GM18505 (cell line): ENCODE data around the gene RNF150.

Experiments
- ATAC-seq: cut with Tn5 transposase; IDR thresholded peaks from one replicate; pipeline ENCODE4 v1.9.1; 2021; ENCODE audit not compliant: unreplicated experiment
- POLR2A ChIP-seq: IDR thresholded peaks from 4 replicates; pipeline ENCODE4 v1.6.1; 2011; ENCODE audit warnings: borderline replicate concordance; ENCODE audit not compliant: insufficient read depth, insufficient read length; ENCODE audit errors: extremely low read depth

RNF150 gene

GRCh38 chr4:141121768-141122454 lies 11.4 kb downstream of the RNF150 start:
- TF ChIP-seq POLR2A, result no peak
- ATAC-seq, result no peak

GRCh38 chr4:141121101-141121500 lies 12.2 kb downstream of the RNF150 start:
- ATAC-seq, result no peak
- no peak for TF ChIP-seq POLR2A

DNA sequence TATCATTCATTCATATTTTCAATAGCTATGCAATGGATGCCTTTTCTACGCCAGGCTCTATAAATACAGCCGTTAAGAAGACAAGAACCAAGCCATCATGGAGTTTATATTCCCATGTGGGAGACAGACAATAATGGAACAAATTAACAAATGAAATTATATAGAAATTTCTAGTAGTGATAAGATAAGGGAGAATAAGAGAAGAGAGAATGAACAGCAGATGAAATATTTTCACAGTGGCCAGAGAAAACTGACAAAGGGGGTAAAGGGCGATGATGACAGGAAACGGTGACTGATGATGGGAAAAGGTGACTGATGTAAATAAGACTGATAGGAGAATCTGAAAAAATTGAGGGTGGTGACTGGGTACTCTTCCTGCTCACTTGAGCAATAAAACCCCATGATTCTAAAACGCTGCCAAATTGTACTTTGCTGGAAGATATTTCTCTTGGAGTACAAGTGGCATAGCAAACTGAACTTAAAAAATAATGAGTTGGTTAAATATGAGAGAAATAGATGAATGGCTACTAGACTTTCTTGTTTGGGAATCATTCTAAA lies 13.2 kb downstream of the RNF150 start:
- no peak for ATAC-seq
- TF ChIP-seq POLR2A, result no peak

DNA sequence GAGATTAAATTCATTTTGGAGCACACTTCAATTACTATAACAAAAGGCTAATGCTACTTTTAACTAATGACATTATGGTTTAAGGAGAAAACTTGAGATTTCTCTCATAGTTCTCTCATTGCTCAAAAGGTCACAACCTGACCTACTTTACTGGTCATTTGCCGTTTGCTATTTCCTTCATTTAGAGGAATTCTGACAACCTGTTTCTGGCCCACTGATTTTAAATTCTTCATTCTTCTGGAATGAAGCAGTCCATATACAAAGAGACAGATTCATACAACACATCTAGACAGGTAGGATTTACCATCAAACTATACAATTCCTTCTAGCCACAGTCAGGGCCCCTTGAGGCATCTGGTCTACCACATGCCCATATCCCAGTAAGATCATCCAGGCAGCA lies 14.2 kb downstream of the RNF150 start:
- TF ChIP-seq POLR2A, result no peak
- ATAC-seq, result no peak

DNA sequence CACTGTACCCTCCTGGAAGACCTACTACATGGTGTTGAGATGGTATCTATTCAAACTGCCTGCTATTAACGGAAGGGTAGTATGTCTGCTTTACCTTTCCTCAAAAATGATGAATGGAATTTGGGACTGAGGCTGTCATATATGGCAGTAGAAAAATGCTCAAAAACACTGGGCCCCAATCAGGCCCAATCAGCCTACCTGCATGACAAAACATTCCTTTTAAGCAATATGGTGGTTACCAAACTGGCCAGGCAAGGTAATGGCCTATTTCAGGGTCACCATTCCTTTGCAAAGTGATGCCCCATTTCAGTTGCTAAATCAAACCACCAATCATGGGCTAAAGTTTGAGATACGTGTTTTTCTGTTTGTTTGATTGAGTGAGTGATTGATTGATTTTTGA lies 14.9 kb downstream of the RNF150 start:
- no peak for ATAC-seq
- no peak for TF ChIP-seq POLR2A

GRCh38 chr4:141117935-141118334 lies 15.3 kb downstream of the RNF150 start:
- ATAC-seq, result no peak
- no peak for TF ChIP-seq POLR2A

DNA sequence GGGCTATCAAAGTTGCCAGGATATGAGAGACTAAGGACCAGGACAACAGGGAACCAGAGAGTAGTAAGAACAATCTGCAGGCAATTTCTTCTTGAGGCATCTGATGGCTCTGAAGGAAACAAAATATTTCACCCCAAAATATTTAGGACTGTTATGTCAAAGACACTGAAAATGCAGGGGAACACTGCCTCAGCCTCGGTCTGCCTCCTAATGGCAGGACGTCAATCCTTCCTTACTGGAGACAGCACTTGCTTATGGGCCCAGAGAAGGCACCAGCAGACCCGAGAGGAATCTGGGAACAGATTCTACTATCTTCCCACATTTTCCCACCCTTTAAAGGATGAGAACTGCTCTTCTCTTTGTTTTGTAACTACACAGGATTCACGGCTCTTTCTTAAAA lies 23.3 kb downstream of the RNF150 start:
- ATAC-seq, result no peak
- TF ChIP-seq POLR2A, result no peak

DNA sequence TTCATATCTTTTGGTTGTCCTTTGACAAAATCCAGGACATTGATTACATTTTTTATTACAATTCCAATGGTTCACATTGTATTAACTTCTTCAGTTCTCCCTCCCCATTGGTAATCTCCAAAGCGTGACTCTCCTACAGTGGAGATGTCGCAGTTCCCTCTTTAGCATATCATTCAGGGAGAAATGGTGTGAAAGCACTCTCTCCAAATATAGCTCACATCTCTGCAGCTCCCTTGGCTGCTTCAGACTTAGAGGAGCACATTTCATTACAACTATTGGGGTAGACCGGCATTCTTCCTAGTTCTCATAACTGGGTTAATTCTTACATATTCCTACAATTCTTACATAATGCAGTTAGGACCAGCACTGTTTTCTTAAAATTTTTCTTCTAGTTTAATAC lies 25.3 kb downstream of the RNF150 start:
- no peak for TF ChIP-seq POLR2A
- no peak for ATAC-seq

- ATAC-seq, result no peak
- no peak for TF ChIP-seq POLR2A
Observed at GRCh38 chr4:141102367-141102766, 30.9 kb downstream of the RNF150 start.

DNA sequence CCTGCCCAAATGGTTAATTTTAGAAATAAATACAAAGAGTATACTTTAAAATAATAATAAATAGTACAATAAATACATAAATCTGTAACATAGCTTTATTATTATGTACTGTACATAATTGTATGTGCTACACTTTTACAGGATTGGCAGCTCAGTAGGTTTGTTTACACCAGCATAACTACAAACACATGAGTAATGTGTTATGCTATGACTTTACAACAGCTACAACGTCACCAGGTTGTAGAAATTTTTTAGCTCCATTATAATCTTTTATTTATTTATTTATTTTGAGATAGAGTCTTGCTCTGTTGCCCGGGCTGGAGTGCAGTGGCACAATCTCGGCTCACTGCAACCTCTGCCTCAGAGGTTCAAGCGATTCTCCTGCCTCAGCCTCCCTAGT lies 31.8 kb downstream of the RNF150 start:
- TF ChIP-seq POLR2A, result no peak
- no peak for ATAC-seq

DNA sequence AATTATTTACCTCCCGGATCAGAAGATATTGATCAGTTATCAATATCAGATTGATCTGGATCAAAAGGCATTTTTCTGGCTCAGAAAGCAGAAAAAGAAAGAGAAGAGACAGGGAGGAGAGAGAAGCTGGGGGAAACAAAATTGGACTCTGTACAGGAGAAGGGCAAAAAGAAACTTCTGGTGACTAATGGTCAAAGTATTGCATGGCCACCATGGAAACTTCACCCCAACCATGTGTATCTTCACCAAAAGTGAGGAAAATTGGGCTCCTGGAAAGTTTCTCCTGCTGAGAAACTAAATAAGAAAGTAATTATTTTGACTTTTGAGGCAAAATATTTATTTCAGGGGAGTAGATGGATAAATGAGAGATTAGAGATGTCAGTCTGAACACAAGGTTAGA lies 33.9 kb downstream of the RNF150 start:
- ATAC-seq, result no peak
- no peak for TF ChIP-seq POLR2A

GRCh38 chr4:141098163-141098562 lies 35.1 kb downstream of the RNF150 start:
- ATAC-seq, result no peak

DNA sequence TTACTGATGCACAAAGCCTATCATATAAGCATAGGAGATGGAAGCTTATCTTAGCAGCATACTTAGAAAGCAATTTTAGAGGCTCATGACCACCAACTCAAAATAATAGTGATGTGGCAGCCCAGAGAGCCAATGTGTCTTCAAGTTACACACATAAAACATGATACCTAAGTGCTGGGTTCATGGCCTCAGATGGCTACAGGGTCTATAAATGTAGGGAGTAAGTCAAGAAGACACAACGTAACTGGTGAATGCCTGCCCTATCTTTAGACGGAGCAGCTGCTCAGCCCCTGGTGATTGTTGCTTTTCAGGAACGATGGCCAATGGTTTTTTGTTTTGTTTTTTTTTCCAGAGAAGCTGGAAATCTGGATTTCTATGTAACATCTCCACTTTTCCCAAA lies 42.8 kb downstream of the RNF150 start:
- ATAC-seq, result no peak
- TF ChIP-seq POLR2A, result no peak

More at GRCh38 chr4:141098163-141098562, 35.1 kb downstream of the RNF150 start:
- TF ChIP-seq POLR2A, result no peak

GRCh38 chr4:141081921-141082395 lies 51.3 kb downstream of the RNF150 start:
- no peak for ATAC-seq
- no peak for TF ChIP-seq POLR2A
